Endothelial cell of umbilical vein (primary cell): ENCODE data around the gene CLEC16A. TPM values are rescaled to one million over a fixed set of nuclear protein-coding genes. Genes with fewer than 3 reads are reported as not detected.

Source experiments
- BruUV-seq: library from RNA; stranded (reverse); fragments of 400-500 nt; replicated peaks from 2 replicates; lab custom pipeline; 2021; lab: Mats Ljungman, UMichigan
- CTCF ChIA-PET: fragments of 300-600, 350-600 bp; sonication (Branson Sonifier 250); formaldehyde crosslinking; loops from one replicate; lab custom pipeline; 2021; ENCODE audit warnings: antibody characterized with exemption, inconsistent platforms; lab: Charles Lee
- POLR2A ChIA-PET: fragments of 300-600, 350-600 bp; sonication (Branson Sonifier 250); formaldehyde crosslinking; loops from one replicate; lab custom pipeline; 2021; ENCODE audit warnings: antibody characterized with exemption, inconsistent platforms; lab: Charles Lee
- DNase-seq: peaks from one replicate; pipeline ENCODE4 v3.0.0-alpha.2; 2011; ENCODE audit warnings: low read depth, low spot score
- FAIRE-seq: peaks from 2 replicates; lab custom pipeline; 2011; peaks lifted over from hg19 to GRCh38; lab: Jason Lieb, UNC
- H2AFZ ChIP-seq: 2 replicates; pipeline ENCODE4 v1.6.0; 2012; ENCODE audit warnings: low read depth, low read length, control low read depth, inconsistent platforms
- H3K27ac ChIP-seq: 2 replicates; pipeline ENCODE4 v1.5.1; 2011; ENCODE audit warnings: low read depth, mild to moderate bottlenecking, control low read depth, low read length, moderate library complexity; ENCODE audit not compliant: insufficient read depth
- H3K27me3 ChIP-seq, 2 experiments: 2 replicates each; pipeline versions ENCODE4 v1.6.0 to v1.6.1; 2011; ENCODE audit warnings: low read length in 2 of 2, mixed read lengths in 1 of 2; ENCODE audit not compliant: control insufficient read depth in 2 of 2, insufficient read depth in 2 of 2
- H3K36me3 ChIP-seq, 2 experiments: 2 replicates in 1 of 2; 3 replicates in 1 of 2; pipeline ENCODE4 v1.5.1; 2011; ENCODE audit warnings: low read length in 2 of 2, mild to moderate bottlenecking in 1 of 2, moderate library complexity in 1 of 2; ENCODE audit not compliant: control insufficient read depth in 2 of 2, insufficient read depth in 2 of 2; ENCODE audit errors: extremely low read depth in 1 of 2
- H3K4me1 ChIP-seq: 3 replicates; pipeline ENCODE4 v1.5.1; 2011; ENCODE audit warnings: mild to moderate bottlenecking, low read length; ENCODE audit not compliant: control insufficient read depth, insufficient read depth; ENCODE audit errors: extremely low read depth
- H3K4me2 ChIP-seq: 2 replicates; pipeline ENCODE4 v1.6.1; 2011; ENCODE audit warnings: low read length, control low read depth, mixed read lengths; ENCODE audit not compliant: insufficient read depth
- H3K4me3 ChIP-seq, 3 experiments: fragments of 200-600 bp in 1 of 3; sonication (generic), shearing (Covaris generic) in 1 of 3; replicated peaks in 1 of 3; 2 replicates each; pipeline ENCODE4 v1.5.1; 2011 to 2016; ENCODE audit warnings: control low read depth in 3 of 3, low read length in 3 of 3, mild to moderate bottlenecking in 2 of 3, inconsistent platforms in 1 of 3, low read depth in 1 of 3, moderate library complexity in 1 of 3; ENCODE audit not compliant: insufficient read depth in 1 of 3
- H3K79me2 ChIP-seq: 2 replicates; pipeline ENCODE4 v1.6.0; 2012; ENCODE audit warnings: low read length, inconsistent platforms; ENCODE audit not compliant: control insufficient read depth, insufficient read depth
- H3K9ac ChIP-seq: replicated peaks from 2 replicates; pipeline ENCODE3; 2011; ENCODE audit warnings: low read length, control low read depth; ENCODE audit not compliant: insufficient read depth; ENCODE audit errors: extremely low read depth
- H3K9me1 ChIP-seq: replicated peaks from 3 replicates; pipeline ENCODE4 v1.6.0; 2011; ENCODE audit warnings: mild to moderate bottlenecking, low read length; ENCODE audit not compliant: control insufficient read depth, insufficient read depth; ENCODE audit errors: extremely low read depth
- H3K9me3 ChIP-seq: replicated peaks from 2 replicates; pipeline ENCODE4 v1.5.1; 2012; ENCODE audit warnings: low read length, inconsistent platforms; ENCODE audit not compliant: control insufficient read depth, insufficient read depth
- H4K20me1 ChIP-seq: replicated peaks from 2 replicates; pipeline ENCODE3; 2011; ENCODE audit warnings: mild to moderate bottlenecking, low read length; ENCODE audit not compliant: control insufficient read depth, insufficient read depth; ENCODE audit errors: extremely low read depth
- CTCF ChIP-seq, 2 donors: IDR thresholded peaks; 1 replicate in 1 of 2; 2 replicates in 1 of 2; pipeline ENCODE4 v1.5.1; 2011; ENCODE audit warnings: low read length in 2 of 2, mild to moderate bottlenecking in 2 of 2, moderate library complexity in 2 of 2, control low read depth in 1 of 2, inconsistent platforms in 1 of 2, low read depth in 1 of 2; ENCODE audit not compliant: insufficient read depth in 1 of 2; ENCODE audit errors: extremely low read depth in 1 of 2
- EZH2 ChIP-seq: IDR thresholded peaks from 2 replicates; pipeline ENCODE4 v1.6.1; 2012; ENCODE audit warnings: borderline replicate concordance, low read depth, mild to moderate bottlenecking, moderate library complexity, low read length, inconsistent platforms; ENCODE audit not compliant: severe bottlenecking
- FOS ChIP-seq: IDR thresholded peaks from 2 replicates; pipeline ENCODE4 v1.6.1; 2011; ENCODE audit warnings: mild to moderate bottlenecking, low read length, moderate library complexity, borderline replicate concordance; ENCODE audit not compliant: insufficient read depth
- GATA2 ChIP-seq: IDR thresholded peaks from 2 replicates; pipeline ENCODE4 v1.7.0; 2011; ENCODE audit warnings: low read depth, mild to moderate bottlenecking, moderate library complexity, mixed read lengths, low read length; ENCODE audit not compliant: insufficient read length, insufficient read depth
- JUN ChIP-seq: IDR thresholded peaks from 2 replicates; pipeline ENCODE4 v1.6.1; 2011; ENCODE audit warnings: borderline replicate concordance, low read depth; ENCODE audit not compliant: insufficient read length, insufficient read depth
- MAX ChIP-seq: IDR thresholded peaks from 2 replicates; pipeline ENCODE4 v1.6.1; 2011; ENCODE audit not compliant: insufficient read depth, insufficient read length
- MYC ChIP-seq: IDR thresholded peaks from one replicate; pipeline ENCODE4 v1.6.1; 2011; ENCODE audit warnings: mild to moderate bottlenecking, low read depth, low read length
- POLR2A ChIP-seq: IDR thresholded peaks from 2 replicates; pipeline ENCODE4 v1.6.1; 2012; ENCODE audit warnings: low read depth, mild to moderate bottlenecking, control low read depth, low read length
- POLR2AphosphoS5 ChIP-seq: IDR thresholded peaks from 2 replicates; pipeline ENCODE4 v1.6.1; 2012; ENCODE audit warnings: low read depth, mild to moderate bottlenecking, control low read depth, low read length, moderate library complexity; ENCODE audit not compliant: insufficient read depth
- dilution Hi-C: fragments of 300-500 bp; cut with MboI; formaldehyde crosslinking; loops from one replicate; pipeline ENCODE4 v1.15.0; 2019; ENCODE audit warnings: low sequenced_read_pairs; ENCODE audit not compliant: extremely low pct_ligation_motif_present
- intact Hi-C: fragments of 100-400 bp; cut with micrococcal nuclease; formaldehyde crosslinking; loops from one replicate; pipeline ENCODE4 v1.10.0; 2022
- polyA plus RNA-seq, 4 experiments: library from polyadenylated mRNA; depleted of rRNA in 3 of 4; stranded (reverse) in 3 of 4; unstranded in 1 of 4; fragments of >200 nt; gene quantifications; 2 replicates each; pipeline versions ENCODE4 v1.2.1 to v1.2.3, GENCODE V29; 2011 to 2012; ENCODE audit warnings: missing spikeins in 1 of 4
- total RNA-seq: library from RNA; stranded (reverse); gene quantifications from 2 replicates; pipeline ENCODE4 v1.2.3, GENCODE V29; 2021

Gene CLEC16A
- total and polyA plus RNA-seq, 2 donors (not counting 3 experiments of a cell fraction or from before 2014, with no cell fraction given), result 11.4 to 23.3 TPM

GRCh38 chr16:11049396-11050059 is 105.2 kb downstream of the CLEC16A start:
- Histone ChIP-seq H3K9me3 (no peaks in the 10 kb centered on the region), H2AFZ (no peak overlapping the region), H3K4me1 (peaks cover 7% of the 10 kb centered on the region), H3K4me2 (no peak overlapping the region), H3K36me3 (peaks cover 0 to 15% of the 10 kb centered on the region in 2 experiments), H3K27me3 (no peaks in the 10 kb centered on the region), H3K9ac (no peak overlapping the region), H3K79me2 (no peaks in the 10 kb centered on the region), H4K20me1 (no peaks in the 10 kb centered on the region), H3K27ac (no peak overlapping the region), H3K4me3 (no peak overlapping the region), H3K9me1 (no peaks in the 10 kb centered on the region)
- TF ChIP-seq GATA2, result no peak
- TF ChIP-seq EZH2, result no peak
- TF ChIP-seq POLR2AphosphoS5, result no peak
- TF ChIP-seq JUN, result no peak
- TF ChIP-seq MAX, result no peak
- no peak for TF ChIP-seq FOS
- ChIA-PET POLR2A (no interaction called here), CTCF (interaction anchor here (1.8 to 2.6 kb wide), 2 partner anchors 14 to 206 kb away, joined by 5 to 15 read pairs; partner anchors contain the start of gene SOCS1)
- DNase-seq, result no peak
- dilution Hi-C loops (no loop called here), intact Hi-C loops (no loop called here)
- no peak for FAIRE-seq
- no TSS peak for BruUV-seq

- H3K27me3 ChIP-seq, result no peaks in the 10 kb centered on the region
- no peak overlapping the region for H3K27ac ChIP-seq
- dilution Hi-C loops, result no loop called here
- H3K4me3 ChIP-seq, result no peak overlapping the region
- no peak overlapping the region for H3K4me2 ChIP-seq
- H3K9me3 ChIP-seq, result no peaks in the 10 kb centered on the region
- BruUV-seq, result no TSS peak
- TF ChIP-seq EZH2 (no peak), POLR2A (no peak), CTCF (IDR thresholded peaks at IDR 0.05; ENCODE audit: extremely low read depth in 1 of 2, insufficient read depth in 1 of 2, low read depth in 1 of 2, low read length in 2 of 2) (no peak), POLR2AphosphoS5 (no peak), FOS (no peak), JUN (no peak), GATA2 (no peak), MYC (no peak), MAX (no peak)
- ChIA-PET CTCF (interaction anchor here (1.8 to 2.6 kb wide), 2 partner anchors 15 to 205 kb away, joined by 5 to 15 read pairs; partner anchors contain the start of gene SOCS1), POLR2A (no interaction called here)
- intact Hi-C loops, result no loop called here
- no peak overlapping the region for H3K9ac ChIP-seq
- H3K9me1 ChIP-seq, result no peaks in the 10 kb centered on the region
- no peaks in the 10 kb centered on the region for H3K79me2 ChIP-seq
- no peak for DNase-seq
- no peak for FAIRE-seq
- H4K20me1 ChIP-seq, result no peaks in the 10 kb centered on the region
- peaks cover 7% of the 10 kb centered on the region for H3K4me1 ChIP-seq
- H2AFZ ChIP-seq, result no peak overlapping the region
- H3K36me3 ChIP-seq, result peaks cover 0 to 15% of the 10 kb centered on the region in 2 experiments
Measured at GRCh38 chr16:11050536-11050935, 106.2 kb downstream of the CLEC16A start.
